AG09319 (cell line): Measurements from ENCODE around the gene NOTO.

Source experiments
- DNase-seq: peaks from one replicate; pipeline ENCODE4 v3.0.0-alpha.2; 2010; ENCODE audit warnings: low read depth; ENCODE audit errors: extremely low read depth
- TF ChIP-seq, protein P1 (sequence below): IDR thresholded peaks from 2 replicates; pipeline ENCODE4 v1.5.1; 2011; ENCODE audit warnings: low read depth, mild to moderate bottlenecking, inconsistent platforms, low read length, moderate library complexity

The NOTO gene

DNA sequence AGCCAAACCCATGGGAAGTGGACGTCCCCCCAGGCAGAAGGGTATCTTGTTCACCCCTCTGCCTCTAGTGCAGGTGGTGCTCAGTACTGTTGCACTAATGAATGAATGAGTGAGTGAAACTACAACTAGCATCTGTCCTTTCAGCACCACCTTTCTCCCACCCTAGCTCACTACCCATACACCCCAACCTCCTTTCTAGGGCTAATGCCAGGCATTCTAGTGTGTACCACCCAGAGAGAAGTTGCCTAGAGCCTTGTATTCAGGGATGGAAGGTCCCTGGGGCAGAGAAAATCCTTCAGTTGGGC, 54.2 kb downstream of the NOTO start:
- no peak for DNase-seq
- TF ChIP-seq, protein P1, sequence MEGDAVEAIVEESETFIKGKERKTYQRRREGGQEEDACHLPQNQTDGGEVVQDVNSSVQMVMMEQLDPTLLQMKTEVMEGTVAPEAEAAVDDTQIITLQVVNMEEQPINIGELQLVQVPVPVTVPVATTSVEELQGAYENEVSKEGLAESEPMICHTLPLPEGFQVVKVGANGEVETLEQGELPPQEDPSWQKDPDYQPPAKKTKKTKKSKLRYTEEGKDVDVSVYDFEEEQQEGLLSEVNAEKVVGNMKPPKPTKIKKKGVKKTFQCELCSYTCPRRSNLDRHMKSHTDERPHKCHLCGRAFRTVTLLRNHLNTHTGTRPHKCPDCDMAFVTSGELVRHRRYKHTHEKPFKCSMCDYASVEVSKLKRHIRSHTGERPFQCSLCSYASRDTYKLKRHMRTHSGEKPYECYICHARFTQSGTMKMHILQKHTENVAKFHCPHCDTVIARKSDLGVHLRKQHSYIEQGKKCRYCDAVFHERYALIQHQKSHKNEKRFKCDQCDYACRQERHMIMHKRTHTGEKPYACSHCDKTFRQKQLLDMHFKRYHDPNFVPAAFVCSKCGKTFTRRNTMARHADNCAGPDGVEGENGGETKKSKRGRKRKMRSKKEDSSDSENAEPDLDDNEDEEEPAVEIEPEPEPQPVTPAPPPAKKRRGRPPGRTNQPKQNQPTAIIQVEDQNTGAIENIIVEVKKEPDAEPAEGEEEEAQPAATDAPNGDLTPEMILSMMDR = no peak

DNA sequence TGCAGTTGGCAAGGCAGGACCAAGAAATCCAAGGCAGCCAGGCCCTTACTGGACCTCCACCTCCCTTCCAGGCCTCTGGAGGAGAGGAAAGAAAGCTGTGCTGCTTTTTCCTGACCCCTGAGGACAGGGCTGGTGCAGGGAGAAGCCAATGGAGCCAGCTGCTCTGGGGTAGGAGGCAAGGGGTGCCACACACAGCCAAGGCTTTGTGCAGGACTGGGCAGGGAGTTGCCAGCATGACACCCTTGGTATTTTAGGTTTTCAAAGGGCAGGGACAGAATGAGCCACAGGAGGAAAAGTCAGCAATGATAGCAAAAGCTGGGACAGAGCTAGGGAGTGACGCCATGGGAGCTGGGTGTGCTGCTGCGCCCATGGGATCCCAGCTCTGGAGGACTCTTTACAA, 54.6 kb downstream of the NOTO start:
- no peak for DNase-seq
- TF ChIP-seq, protein P1 = no peak

DNA sequence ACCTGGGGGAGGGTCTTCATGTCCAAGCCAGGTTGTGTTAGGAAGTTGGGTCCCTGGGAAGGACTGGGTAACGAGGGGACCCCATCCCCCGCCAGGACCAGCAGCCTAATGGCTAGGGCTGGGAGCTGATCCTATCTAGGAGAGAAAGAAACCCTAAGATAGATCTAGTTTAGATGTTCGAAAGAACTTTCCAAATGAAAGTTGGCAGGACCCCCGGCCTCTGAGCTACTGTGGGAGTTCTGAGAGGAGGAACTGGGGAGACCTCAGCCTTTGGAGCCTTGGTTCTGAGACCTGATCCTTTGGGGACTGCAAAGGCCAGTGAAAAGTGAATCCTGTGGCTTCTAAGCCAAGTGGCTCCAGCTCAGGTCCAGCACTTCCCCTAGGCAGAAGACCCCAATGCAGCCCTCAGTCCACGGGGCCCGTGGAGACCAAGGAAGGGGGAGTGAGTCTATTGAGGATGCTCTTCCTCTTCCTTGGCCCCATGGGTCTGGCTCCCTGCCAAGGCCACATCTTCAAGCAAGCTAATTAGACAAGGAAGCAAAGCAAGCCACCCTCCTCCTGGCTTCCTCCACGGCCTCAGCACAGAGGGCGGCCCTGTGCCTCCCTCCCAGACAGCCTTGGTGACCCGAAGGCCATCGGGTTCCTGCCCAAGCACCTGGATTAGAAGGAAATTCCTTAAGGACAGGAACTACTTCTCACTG, 55.2 kb downstream of the NOTO start:
- DNase-seq = no peak
- TF ChIP-seq, protein P1 = no peak

DNA sequence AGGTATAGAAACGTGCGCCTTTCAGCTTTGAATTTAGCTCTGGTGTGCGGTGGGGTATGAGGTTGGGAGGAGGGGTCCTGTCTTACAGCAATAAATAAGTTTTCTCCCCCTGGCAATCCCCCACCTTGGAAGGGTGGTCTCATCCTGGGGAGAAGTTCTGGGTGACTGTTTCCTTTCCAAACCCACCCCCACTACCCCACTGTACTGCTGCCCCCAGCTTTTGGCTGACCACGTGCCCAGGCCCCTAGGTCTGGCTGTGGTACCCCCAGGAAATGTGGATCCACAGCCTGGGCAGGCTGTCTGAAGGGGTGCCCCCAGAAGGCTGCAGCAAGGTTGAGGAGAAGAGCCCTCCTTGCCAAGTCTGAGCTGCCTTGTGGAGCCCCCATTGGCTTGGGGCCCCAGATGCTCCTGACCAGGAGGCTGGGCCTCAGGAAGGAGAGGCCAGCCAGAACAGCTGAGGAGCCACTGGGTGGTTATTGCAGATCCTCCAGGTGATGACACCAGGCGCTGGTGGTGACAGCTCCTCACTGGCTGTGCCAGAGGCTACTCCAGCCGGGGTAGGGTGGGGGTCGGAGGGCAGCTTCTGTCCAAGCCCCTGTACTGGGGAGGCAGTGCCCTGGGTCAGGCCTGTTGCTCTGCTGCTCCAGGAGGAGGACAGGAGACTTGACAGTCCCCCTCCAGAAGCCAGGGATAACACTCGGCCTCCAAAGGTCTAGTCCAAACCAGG, 56.0 kb downstream of the NOTO start:
- DNase-seq = no peak
- TF ChIP-seq, protein P1 = no peak

DNA sequence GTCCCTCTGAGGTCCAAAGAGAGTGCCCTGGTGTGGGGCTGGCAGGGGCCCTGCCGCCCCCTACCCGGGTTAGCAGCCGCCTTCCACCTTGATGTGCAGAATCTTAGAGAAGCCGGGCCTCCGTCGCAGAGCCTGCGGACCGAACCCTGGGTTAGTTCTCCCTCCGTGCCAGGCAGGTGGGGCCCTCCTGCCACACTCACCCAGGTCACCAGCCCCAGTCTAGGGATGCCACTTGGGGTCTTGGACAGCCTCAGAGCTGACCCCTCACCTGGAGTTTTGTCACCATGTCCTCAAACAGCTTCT, 56.5 kb downstream of the NOTO start:
- DNase-seq = no peak
- TF ChIP-seq, protein P1 = no peak

DNA sequence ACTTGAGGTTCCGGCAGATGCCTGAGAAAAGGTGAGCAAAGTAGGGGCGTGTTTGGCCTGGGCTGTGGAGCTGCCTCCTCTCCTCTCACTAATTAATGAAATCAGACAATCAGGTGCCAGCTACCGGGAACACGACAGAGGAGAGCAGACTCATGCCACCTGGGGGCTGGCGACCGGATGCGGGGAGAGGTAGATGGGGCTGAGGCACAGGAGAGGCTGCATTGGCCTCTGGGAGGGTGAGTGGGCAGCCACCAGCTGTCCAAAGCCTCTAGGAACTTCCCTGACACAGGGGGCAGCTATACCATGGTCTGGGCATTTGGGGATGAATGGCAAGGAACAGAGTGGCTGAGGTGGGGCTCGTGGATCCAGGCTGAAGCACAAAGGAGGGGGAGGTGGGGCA, 56.9 kb downstream of the NOTO start:
- TF ChIP-seq, protein P1 = no peak
- no peak for DNase-seq

DNA sequence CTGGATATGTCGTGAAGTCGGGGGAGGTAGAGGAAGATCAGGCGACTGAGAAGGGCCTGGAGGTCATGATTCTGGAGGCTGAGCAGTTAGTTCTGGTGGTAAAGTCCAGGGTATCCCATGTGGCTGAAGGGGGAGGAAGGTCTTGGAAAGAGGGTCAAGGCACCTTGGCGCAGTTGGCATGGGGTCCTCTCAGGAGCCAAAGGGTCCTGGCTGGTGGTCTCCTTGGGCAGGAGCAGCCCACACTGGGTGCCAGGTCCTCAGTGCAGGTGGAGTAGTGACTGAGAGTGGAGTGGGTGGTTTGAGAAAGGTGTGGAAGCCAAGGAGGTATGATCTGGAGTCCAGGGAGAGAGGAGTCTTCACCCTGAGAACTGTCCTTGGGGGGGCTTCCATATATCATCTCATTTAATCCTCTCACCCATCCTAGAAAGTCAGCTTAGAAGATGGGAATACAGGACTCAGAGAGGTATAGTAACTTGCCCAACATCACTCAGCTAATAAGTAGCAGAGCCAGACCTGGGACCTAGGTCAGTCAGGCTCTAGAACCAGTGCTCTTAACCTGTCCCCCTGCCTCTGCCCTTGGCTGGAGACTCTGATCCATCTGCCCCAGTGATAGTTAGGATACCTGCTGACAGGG, 57.4 kb downstream of the NOTO start:
- DNase-seq = no peak
- TF ChIP-seq, protein P1 = no peak
